ENCODE results near the gene ANKRD11.

DNA sequence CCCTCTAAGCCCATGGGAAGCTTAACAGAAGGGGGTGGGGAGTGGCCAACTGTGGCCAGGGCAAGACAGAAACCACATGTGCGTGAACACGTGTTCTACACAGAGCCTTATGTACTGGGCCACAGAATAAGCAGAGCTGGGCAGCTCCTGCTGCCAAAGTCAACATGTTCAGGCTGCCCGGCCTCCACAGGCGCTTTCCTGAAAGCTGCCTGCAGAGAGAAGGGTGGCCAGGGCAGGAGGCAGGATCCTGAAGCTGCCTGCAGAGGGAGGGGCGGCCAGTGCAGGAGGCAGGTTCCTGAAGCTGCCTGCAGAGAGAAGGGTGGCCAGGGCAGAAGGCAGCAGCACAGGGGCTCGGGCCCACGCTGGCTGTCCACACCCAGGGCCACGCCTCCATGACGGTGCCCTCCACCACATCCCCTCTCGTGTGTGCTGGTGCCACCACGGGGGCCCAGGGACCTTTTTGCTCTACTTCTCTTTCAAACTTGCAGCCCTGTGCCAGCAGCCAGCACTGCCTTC lies 79.5 kb downstream of the ANKRD11 start:
- TF ChIP-seq, protein P1, sequence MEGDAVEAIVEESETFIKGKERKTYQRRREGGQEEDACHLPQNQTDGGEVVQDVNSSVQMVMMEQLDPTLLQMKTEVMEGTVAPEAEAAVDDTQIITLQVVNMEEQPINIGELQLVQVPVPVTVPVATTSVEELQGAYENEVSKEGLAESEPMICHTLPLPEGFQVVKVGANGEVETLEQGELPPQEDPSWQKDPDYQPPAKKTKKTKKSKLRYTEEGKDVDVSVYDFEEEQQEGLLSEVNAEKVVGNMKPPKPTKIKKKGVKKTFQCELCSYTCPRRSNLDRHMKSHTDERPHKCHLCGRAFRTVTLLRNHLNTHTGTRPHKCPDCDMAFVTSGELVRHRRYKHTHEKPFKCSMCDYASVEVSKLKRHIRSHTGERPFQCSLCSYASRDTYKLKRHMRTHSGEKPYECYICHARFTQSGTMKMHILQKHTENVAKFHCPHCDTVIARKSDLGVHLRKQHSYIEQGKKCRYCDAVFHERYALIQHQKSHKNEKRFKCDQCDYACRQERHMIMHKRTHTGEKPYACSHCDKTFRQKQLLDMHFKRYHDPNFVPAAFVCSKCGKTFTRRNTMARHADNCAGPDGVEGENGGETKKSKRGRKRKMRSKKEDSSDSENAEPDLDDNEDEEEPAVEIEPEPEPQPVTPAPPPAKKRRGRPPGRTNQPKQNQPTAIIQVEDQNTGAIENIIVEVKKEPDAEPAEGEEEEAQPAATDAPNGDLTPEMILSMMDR (IDR thresholded peaks at IDR 0.05; ENCODE audit: extremely low read depth in 1 of 2, insufficient read depth in 1 of 2, low read depth in 1 of 2, low read length in 2 of 2): peak in 1 of 2 donors; percentile 52
- TF ChIP-seq FOS (IDR thresholded peaks at IDR 0.05; ENCODE audit: borderline replicate concordance, insufficient read depth, low read length): no peak
- TF ChIP-seq, protein P2, sequence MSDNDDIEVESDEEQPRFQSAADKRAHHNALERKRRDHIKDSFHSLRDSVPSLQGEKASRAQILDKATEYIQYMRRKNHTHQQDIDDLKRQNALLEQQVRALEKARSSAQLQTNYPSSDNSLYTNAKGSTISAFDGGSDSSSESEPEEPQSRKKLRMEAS (IDR thresholded peaks at IDR 0.05; ENCODE audit: insufficient read depth, insufficient read length): peak; percentile 100
- TF ChIP-seq POLR2AphosphoS5 (IDR thresholded peaks at IDR 0.05; ENCODE audit: insufficient read depth, low read depth, low read length): peak; percentile 84
- no peak for TF ChIP-seq EZH2 (IDR thresholded peaks at IDR 0.05; ENCODE audit: borderline replicate concordance, low read depth, low read length, severe bottlenecking)
